CD14-positive monocyte (primary cell): ENCODE results near the gene SUSD4. TPM values are rescaled to one million over a fixed set of nuclear protein-coding genes. Genes with fewer than 3 reads are reported as not detected.

Source experiments
- DNase-seq, 3 donors: peaks; one replicate each; pipeline ENCODE4 v3.0.0-alpha.2; 2011 to 2022
- H2AFZ ChIP-seq: 2 replicates; pipeline ENCODE4 v1.6.0; 2012; ENCODE audit warnings: mild to moderate bottlenecking, low read depth, low read length, inconsistent platforms; ENCODE audit not compliant: insufficient read depth, poor library complexity, severe bottlenecking
- H3K27ac ChIP-seq, 2 donors: 1 replicate in 1 of 2; 2 replicates in 1 of 2; pipeline ENCODE4 v1.5.1; 2012 to 2013; ENCODE audit warnings: low read length in 2 of 2, control low read depth in 1 of 2, inconsistent platforms in 1 of 2, low read depth in 1 of 2, mild to moderate bottlenecking in 1 of 2
- H3K27me3 ChIP-seq, 2 donors: one replicate each; pipeline versions ENCODE4 v1.6.0 to v1.6.1; 2011 to 2013; ENCODE audit warnings: low read length in 2 of 2; ENCODE audit not compliant: control insufficient read depth in 2 of 2, insufficient read depth in 2 of 2
- H3K36me3 ChIP-seq, 2 donors: replicated peaks in 1 of 2; 1 replicate in 1 of 2; 2 replicates in 1 of 2; pipeline versions ENCODE4 v1.5.1 to v1.6.1; 2012 to 2013; ENCODE audit warnings: low read length in 2 of 2, control low read depth in 1 of 2, inconsistent platforms in 1 of 2, mild to moderate bottlenecking in 1 of 2; ENCODE audit not compliant: insufficient read depth in 2 of 2, control insufficient read depth in 1 of 2
- H3K4me1 ChIP-seq, 2 donors: 1 replicate in 1 of 2; 2 replicates in 1 of 2; pipeline versions ENCODE4 v1.5.1 to v1.6.1; 2012 to 2013; ENCODE audit warnings: low read length in 2 of 2, control low read depth in 1 of 2, inconsistent platforms in 1 of 2, mild to moderate bottlenecking in 1 of 2, moderate library complexity in 1 of 2; ENCODE audit not compliant: insufficient read depth in 2 of 2, control insufficient read depth in 1 of 2
- H3K4me2 ChIP-seq: replicated peaks from 2 replicates; pipeline ENCODE3; 2012; ENCODE audit warnings: low read length, moderate library complexity, mild to moderate bottlenecking; ENCODE audit not compliant: poor library complexity, severe bottlenecking; ENCODE audit errors: extremely low read depth
- H3K4me3 ChIP-seq, 3 experiments: fragments of 200-600 bp in 1 of 3; sonication (generic) in 1 of 3; replicated peaks in 1 of 3; 1 replicate in 2 of 3; 2 replicates in 1 of 3; pipeline ENCODE4 v1.5.1; 2011 to 2013; ENCODE audit warnings: low read length in 3 of 3, mild to moderate bottlenecking in 3 of 3, control low read depth in 2 of 3, low read depth in 2 of 3, inconsistent platforms in 1 of 3, moderate library complexity in 1 of 3
- H3K79me2 ChIP-seq: 2 replicates; pipeline ENCODE4 v1.6.0; 2012; ENCODE audit warnings: mild to moderate bottlenecking, control low read depth, inconsistent platforms, low read length, moderate library complexity; ENCODE audit not compliant: insufficient read depth
- H3K9ac ChIP-seq: 2 replicates; pipeline ENCODE4 v1.6.0; 2017; ENCODE audit warnings: low read length, mild to moderate bottlenecking; ENCODE audit not compliant: insufficient read depth, poor library complexity, severe bottlenecking
- H3K9me3 ChIP-seq, 2 donors: replicated peaks in 1 of 2; 1 replicate in 1 of 2; 2 replicates in 1 of 2; pipeline versions ENCODE4 v1.5.1 to v1.6.1; 2012 to 2013; ENCODE audit warnings: low read length in 2 of 2, control low read depth in 1 of 2; ENCODE audit not compliant: control insufficient read depth in 1 of 2, insufficient read depth in 1 of 2
- H4K20me1 ChIP-seq: 2 replicates; pipeline ENCODE4 v1.6.0; 2012; ENCODE audit warnings: mild to moderate bottlenecking, low read length, control low read depth, moderate library complexity; ENCODE audit not compliant: insufficient read depth
- H3K27ac Mint-ChIP-seq, 7 donors: one replicate each; pipeline ENCODE4 v1.8.0; 2020; ENCODE audit warnings: mild to moderate bottlenecking in 7 of 7, mixed read lengths in 7 of 7, moderate library complexity in 6 of 7, inconsistent platforms in 2 of 7
- H3K27me3 Mint-ChIP-seq, 3 donors: one replicate each; pipeline ENCODE4 v1.8.0; 2021 to 2022; ENCODE audit warnings: low read depth in 3 of 3, mild to moderate bottlenecking in 3 of 3, mixed read lengths in 3 of 3, moderate library complexity in 3 of 3, inconsistent platforms in 1 of 3
- H3K36me3 Mint-ChIP-seq, 2 donors: one replicate each; pipeline ENCODE4 v1.8.0; 2020; ENCODE audit warnings: mixed read lengths in 2 of 2, inconsistent platforms in 1 of 2, mild to moderate bottlenecking in 1 of 2
- H3K4me1 Mint-ChIP-seq: one replicate; pipeline ENCODE4 v1.8.0; 2020; ENCODE audit warnings: mild to moderate bottlenecking, mixed read lengths
- H3K4me3 Mint-ChIP-seq, 2 donors: one replicate each; pipeline ENCODE4 v1.8.0; 2020; ENCODE audit warnings: mild to moderate bottlenecking in 2 of 2, mixed read lengths in 2 of 2, moderate library complexity in 1 of 2
- H3K9me3 Mint-ChIP-seq, 7 donors: one replicate each; pipeline ENCODE4 v1.8.0; 2020 to 2022; ENCODE audit warnings: mixed read lengths in 7 of 7, mild to moderate bottlenecking in 6 of 7, moderate library complexity in 6 of 7, inconsistent platforms in 2 of 7
- WGBS: methylation state at CpG from one replicate; pipeline ENCODE4 v1.1.5; 2013; ENCODE audit warnings: missing lambda C conversion rate; ENCODE audit not compliant: insufficient coverage; 5-methylcytosine and 5-hydroxymethylcytosine counted together
- intact Hi-C, 2 donors: fragments of 100-400 bp; cut with micrococcal nuclease; formaldehyde crosslinking; loops; one replicate each; pipeline versions ENCODE4 v1.15.0 to v1.15.1; 2023
- polyA plus RNA-seq, 3 donors: library from polyadenylated mRNA; depleted of rRNA in 1 of 3; unstranded in 2 of 3; stranded (reverse) in 1 of 3; fragments of 300-500 nt in 2 of 3; fragments of >200 nt in 1 of 3; fragmentation: Illumina TruSeq in 2 of 3; gene quantifications; 1 replicate in 2 of 3; 2 replicates in 1 of 3; pipeline ENCODE4 v1.2.3, GENCODE V29; 2012 to 2021
- TF ChIP-seq, protein P1 (sequence below): fragments of 200-600 bp; IDR thresholded peaks from one replicate; pipeline ENCODE4 v1.8.0; 2022; ENCODE audit warnings: antibody characterized with exemption, mild to moderate bottlenecking

SUSD4 gene
- polyA plus RNA-seq, 3 donors, result 0.34 to 0.92 (median 0.50) TPM

DNA sequence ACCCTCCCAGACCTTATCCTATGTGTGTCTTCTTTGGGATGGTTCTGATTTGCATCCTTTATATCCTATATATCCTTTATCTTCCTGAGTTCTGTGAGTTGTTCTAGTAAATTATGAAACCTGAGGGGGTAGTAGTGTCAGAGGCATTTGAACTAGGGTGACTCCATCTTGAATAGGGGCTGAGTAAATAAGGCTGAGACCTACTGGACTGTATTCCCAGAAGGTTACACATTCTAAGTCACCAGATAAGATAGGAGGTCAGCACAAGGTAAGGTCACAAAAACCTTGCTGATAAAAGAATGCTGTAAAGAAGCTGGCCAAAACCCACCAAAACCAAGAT lies 50.6 kb downstream of the SUSD4 start:
- H3K27me3 Mint-ChIP-seq, result peaks cover 0 to 4% (median 3%) of the 10 kb centered on the region in 3 donors
- Histone ChIP-seq H3K27ac (no peak overlapping the region), H3K4me3 (no peak overlapping the region), H3K27me3 (no peaks in the 10 kb centered on the region), H3K79me2 (no peaks in the 10 kb centered on the region), H4K20me1 (no peaks in the 10 kb centered on the region), H2AFZ (no peak overlapping the region), H3K4me2 (no peak overlapping the region), H3K4me1 (no peaks in the 10 kb centered on the region), H3K36me3 (no peaks in the 10 kb centered on the region), H3K9ac (no peak overlapping the region), H3K9me3 (no peaks in the 10 kb centered on the region)
- intact Hi-C loops, result no loop called here
- H3K4me3 Mint-ChIP-seq, result no peak overlapping the region
- no peak overlapping the region for H3K27ac Mint-ChIP-seq
- TF ChIP-seq, protein P1, sequence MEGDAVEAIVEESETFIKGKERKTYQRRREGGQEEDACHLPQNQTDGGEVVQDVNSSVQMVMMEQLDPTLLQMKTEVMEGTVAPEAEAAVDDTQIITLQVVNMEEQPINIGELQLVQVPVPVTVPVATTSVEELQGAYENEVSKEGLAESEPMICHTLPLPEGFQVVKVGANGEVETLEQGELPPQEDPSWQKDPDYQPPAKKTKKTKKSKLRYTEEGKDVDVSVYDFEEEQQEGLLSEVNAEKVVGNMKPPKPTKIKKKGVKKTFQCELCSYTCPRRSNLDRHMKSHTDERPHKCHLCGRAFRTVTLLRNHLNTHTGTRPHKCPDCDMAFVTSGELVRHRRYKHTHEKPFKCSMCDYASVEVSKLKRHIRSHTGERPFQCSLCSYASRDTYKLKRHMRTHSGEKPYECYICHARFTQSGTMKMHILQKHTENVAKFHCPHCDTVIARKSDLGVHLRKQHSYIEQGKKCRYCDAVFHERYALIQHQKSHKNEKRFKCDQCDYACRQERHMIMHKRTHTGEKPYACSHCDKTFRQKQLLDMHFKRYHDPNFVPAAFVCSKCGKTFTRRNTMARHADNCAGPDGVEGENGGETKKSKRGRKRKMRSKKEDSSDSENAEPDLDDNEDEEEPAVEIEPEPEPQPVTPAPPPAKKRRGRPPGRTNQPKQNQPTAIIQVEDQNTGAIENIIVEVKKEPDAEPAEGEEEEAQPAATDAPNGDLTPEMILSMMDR, result no peak
- H3K9me3 Mint-ChIP-seq, result peaks cover 0 to 6% (median 2%) of the 10 kb centered on the region in 7 donors
- no peak for DNase-seq
- H3K4me1 Mint-ChIP-seq, result no peaks in the 10 kb centered on the region
- H3K36me3 Mint-ChIP-seq, result no peaks in the 10 kb centered on the region

DNA sequence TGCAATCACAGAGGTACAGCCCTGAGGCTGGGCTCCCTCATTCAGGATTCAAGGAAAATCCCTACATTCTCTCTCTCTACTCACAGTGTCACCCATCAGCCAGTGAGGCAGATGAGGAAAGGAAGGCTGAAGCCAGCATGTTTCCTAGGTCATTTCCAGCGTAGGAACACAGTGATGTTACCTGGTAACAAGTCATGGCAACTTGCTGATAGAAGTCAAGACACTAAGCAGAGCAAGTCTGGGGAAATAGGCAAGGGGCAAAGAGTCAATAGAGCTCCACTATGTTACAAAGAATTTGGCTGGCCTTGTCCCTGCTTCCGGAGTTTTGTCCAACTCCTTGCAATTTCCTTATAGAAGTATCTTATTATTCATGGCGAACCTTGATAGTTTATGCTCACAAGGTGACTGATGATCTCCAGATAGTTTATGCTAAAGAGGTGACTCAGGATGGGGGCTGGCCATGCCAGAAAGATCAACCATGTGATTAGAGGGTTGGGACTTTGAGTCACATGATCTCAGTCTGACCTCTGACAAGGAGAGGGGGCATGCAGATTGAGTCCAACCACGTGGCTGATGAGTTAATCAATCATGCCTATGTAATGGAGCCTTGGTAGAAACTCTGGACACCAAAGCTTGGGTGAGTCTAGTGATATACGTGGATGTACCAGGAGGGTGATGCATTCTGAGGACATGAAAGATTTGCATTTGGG lies 51.1 kb downstream of the SUSD4 start:
- no peak for DNase-seq
- H3K4me3 Mint-ChIP-seq, result no peak overlapping the region

More for the DNA sequence above, 51.1 kb downstream of the SUSD4 start:
- no peak overlapping the region for H3K27ac Mint-ChIP-seq
- Histone ChIP-seq H3K4me3 (no peak overlapping the region), H3K4me1 (no peaks in the 10 kb centered on the region), H3K27me3 (no peaks in the 10 kb centered on the region), H4K20me1 (no peaks in the 10 kb centered on the region), H3K9me3 (no peaks in the 10 kb centered on the region), H3K36me3 (no peaks in the 10 kb centered on the region), H3K79me2 (no peaks in the 10 kb centered on the region), H3K9ac (no peak overlapping the region), H3K27ac (no peak overlapping the region), H3K4me2 (no peak overlapping the region), H2AFZ (no peak overlapping the region)
- intact Hi-C loops, result no loop called here
- H3K36me3 Mint-ChIP-seq, result no peaks in the 10 kb centered on the region
- H3K4me1 Mint-ChIP-seq, result no peaks in the 10 kb centered on the region
- peaks cover 2 to 4% (median 3%) of the 10 kb centered on the region in 3 donors for H3K27me3 Mint-ChIP-seq
- TF ChIP-seq, protein P1, result no peak
- 78% methylated on average over 1 of the region's 5 CpGs for WGBS
- H3K9me3 Mint-ChIP-seq, result peaks cover 0 to 6% (median 3%) of the 10 kb centered on the region in 7 donors
